Stimulated activated CD8-positive, alpha-beta memory T cell treated with anti-CD3 and anti-CD28 coated beads, Interleukin-4, amount 100 ng/mL, for 4 hours (primary cell): ENCODE results near the gene ESPL1.

Source experiments
- DNase-seq, 2 donors: peaks; one replicate each; pipeline ENCODE4 v3.0.0-alpha.2; 2020; ENCODE audit warnings: low read depth in 2 of 2, low spot score in 1 of 2

The ESPL1 gene

GRCh38 chr12:53230108-53230845, 37.8 kb upstream of the ESPL1 start:
- DNase-seq: no peak

GRCh38 chr12:53231671-53231920, 36.5 kb upstream of the ESPL1 start:
- no peak for DNase-seq

DNA sequence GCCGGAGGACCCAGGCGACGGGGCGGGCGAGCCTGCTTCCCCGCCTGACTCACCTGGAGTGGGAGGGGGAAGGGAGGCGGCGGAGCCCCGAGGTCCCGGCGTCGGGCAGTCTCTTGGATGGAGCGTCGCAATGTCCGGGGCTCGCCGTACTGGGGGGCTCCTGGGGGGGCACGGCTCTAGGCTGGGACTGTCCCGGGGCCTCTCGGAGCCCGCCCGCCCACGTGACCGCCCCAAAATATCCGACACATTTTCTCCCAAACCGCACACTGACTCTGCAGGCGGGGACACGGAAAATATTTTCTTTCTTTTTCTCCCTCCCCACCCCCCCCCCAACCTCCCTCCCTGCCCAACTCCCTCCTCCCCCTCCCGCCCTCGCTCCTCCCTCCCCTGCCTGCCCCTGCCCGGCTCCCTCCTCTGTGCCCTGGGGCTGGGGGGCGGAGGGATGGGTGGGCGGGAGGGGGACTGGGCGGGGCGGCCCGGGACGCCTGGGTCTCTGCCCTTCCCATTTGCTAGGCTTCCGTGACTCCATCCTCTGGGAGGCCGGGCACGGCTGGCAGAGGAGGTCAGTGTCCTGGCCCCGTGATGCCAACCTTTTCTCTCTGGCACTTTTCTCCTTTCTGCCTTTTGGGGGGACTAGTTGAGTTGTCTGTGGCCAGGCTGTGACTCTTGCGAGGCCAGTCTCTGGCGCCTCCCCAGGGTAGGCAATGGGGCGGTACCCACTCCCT, 36.0 kb upstream of the ESPL1 start, which contains the start of gene RARG:
RARG (minus strand) TSS at position 289 of the 725 bp plus-strand sequence. CDS start 4,664 bp downstream, outside the sequence.
- DNase-seq: peak; percentile 58 to 68

- no peak for DNase-seq
Measured at GRCh38 chr12:53232646-53233461, 35.2 kb upstream of the ESPL1 start.

DNA sequence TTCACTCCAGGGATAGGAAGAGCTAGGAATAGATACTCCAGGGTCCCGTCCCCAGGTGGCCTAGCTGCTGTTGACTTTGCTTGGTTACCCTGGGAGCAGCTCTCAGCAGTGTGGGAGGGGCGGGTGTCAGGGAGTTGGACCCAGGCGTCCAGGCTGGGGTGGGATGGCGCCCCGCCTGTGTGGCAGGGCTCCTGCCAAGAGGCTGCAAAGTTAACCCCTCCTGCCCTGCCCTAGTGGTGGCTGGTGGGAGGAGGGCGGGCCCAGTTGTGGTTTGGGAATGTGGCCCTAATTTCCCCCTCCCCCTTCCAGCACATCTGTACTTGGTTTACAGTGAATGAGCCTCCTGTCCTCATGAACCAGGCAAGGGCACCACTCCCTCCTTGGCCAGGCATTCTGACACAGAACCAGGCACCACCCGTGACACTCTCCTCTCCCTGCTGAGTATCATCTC, 34.4 kb upstream of the ESPL1 start:
- no peak for DNase-seq

GRCh38 chr12:53234271-53234914, 33.7 kb upstream of the ESPL1 start:
- no peak for DNase-seq

GRCh38 chr12:53235164-53235563, 32.9 kb upstream of the ESPL1 start:
- no peak for DNase-seq

DNA sequence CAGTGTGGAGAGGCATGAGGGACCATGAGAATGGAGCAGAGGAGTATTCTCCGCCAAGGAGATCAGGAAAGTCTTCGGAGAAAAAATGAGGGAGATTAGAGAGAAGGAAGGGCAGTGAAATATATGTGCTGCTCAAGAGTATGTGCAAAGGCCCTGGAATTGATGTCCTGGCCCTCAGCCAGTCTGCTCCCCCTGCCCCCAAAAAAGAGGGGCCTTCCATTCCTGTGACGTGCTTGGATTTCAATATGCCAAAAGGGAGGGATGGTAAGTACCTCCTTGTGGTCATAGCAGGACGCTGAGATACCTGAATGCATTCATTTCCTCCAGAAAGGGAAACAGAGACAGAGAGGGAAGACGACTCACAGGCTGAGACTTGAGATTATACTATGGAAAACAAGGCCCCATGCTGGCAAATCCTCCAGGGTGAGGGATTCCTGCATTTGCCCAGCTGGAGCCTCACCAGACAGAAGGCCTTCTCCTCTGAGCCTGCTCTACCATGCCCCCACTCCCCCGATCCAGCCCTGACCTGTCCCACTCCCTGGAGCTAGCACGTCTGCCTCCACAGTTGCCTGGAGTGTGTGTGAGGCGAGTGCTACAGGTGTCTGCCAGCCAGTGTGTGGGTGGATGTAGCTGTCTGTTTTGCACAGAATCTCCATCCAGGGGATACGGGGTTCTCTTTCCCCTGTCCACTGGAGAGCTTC, 32.2 kb upstream of the ESPL1 start:
- no peak for DNase-seq

DNA sequence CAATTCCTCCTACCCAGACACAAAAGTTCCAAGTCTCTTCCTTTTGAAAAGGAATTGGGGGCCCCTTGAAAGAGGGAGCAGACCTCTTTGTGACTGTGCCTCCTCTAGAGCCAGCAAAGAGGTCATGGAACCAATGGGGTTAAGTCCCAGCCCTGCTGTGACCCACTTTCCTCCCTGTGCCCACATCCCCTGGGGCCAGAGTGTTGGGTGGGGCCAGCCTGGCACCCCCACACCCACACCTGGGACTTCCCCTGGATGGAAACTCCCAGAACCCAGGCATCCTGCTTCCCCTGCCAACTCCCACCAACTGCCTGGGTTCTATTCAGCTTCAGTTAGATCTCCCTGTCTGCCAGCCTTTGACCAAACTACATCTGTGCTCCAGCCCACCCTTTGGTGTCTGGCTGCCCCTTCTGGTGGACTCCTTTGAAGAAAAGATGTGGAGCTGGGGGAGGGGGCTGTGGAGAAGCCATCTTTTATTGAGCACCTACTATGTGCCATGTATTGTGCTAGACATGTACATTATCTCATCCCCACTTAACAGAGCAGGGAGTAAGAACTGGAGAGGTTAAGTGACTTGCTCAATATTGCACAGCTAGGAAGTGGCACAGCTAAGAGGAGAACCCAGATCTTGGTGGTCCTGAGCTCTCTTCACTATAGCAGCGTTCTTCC, 31.5 kb upstream of the ESPL1 start:
- DNase-seq: no peak

GRCh38 chr12:53239643-53240258, 28.3 kb upstream of the ESPL1 start:
- DNase-seq: no peak

DNA sequence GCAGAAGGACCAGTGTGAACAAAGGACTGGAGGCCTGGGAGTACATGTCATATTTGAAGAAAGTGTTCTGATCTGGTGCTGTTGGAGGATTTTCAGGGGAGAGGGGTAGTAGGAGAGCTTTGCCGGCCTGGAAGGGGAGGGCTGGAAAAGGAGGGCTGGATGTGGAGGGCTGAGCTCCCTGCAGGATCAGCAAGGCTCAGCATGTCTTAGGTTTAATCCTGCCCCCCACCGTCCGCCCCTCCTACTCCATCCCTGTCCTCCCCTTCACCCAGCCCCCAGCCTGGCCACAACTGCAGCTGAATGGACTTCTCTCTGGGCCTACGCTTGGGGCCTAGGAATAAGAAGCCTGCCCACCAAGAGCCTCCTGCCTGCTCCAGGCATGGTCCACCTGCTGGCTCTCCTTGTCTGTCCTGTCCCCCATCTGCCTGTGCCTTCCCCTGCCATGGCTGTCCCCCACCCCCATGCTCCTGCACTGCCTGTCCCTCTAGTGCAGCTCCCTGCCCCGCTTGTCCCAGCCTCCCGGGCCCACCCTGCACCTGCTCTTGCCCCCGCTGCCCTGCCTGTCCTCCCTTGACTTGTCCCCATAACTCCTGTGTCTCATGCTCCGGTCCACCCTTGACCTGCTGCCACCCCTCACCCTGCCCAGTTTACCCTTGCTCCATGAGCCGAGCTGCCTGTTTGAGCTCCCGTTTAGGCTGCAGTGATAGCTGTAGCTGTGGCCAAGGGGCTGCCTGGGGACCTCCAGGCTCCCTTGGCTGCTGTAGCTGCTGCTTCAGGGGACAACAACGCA, 26.3 kb upstream of the ESPL1 start:
- DNase-seq: no peak

DNA sequence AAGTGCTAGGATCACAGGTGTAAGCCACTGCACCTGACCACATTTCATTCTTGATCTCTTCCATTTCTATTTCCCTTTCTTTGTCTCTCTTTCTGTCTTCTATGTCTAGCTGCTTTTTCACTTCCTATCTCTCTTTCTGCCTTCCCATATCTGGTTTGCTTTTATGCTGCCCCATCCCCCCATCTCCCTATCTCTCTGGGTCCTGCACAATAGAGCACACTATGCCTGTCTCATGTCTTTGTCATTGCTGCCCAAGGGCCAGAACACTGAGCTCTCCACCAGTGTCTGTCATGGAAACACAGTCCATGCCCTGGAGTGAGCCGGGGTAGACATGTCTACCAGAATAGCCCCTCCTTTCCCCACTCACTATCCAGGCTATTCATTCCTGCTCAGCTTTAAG, 23.8 kb upstream of the ESPL1 start:
- no peak for DNase-seq

DNA sequence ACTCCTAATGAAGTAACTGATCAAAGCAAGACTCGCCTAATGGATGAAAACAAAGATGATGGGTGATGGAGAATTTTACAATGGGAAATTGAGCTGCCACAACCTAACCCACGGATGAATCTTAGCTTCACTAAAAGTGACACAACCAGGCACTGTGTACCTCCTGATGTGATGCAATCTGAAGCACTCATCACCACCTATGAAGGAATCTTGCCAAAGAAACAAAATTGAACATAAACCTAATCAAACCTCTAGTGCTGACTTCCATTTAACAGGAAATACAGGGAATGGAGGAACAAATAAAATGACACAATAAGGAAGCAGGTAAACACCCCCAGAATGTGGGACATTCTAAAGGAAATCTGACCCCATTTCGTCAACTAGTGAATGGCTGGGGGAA, 22.8 kb upstream of the ESPL1 start:
- DNase-seq: no peak

- DNase-seq: peak in 1 of 2 donors; percentile 32
Measured at GRCh38 chr12:53251477-53252348, 16.4 kb upstream of the ESPL1 start.

DNA sequence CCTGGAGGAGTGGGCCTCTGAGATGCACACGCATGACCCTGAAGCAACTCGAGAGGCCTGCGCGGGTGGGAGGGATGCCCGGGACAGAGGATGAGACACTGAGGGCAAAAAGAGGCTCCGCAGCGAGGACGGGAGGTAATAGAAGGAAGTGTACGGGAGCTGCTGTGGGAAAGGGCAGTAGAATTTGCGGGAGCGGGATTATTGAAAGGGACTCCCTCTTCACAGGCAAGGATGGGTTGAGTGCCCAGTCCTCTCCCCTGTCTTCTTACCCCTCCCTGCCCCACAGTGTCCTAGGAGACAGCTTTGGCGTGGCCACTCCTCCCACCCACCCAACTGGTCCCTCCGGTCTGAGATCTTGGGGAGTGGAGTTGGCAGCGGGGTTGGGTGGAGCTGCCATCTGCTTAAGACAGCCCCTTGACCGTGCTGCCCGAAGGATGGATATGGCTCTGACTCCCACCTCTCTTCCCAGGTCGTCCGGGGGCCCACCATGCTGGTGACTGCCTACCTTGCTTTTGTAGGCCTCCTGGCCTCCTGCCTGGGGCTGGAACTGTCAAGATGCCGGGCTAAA, 15.7 kb upstream of the ESPL1 start:
- no peak for DNase-seq

GRCh38 chr12:53253298-53253697, 14.8 kb upstream of the ESPL1 start:
- no peak for DNase-seq

DNA sequence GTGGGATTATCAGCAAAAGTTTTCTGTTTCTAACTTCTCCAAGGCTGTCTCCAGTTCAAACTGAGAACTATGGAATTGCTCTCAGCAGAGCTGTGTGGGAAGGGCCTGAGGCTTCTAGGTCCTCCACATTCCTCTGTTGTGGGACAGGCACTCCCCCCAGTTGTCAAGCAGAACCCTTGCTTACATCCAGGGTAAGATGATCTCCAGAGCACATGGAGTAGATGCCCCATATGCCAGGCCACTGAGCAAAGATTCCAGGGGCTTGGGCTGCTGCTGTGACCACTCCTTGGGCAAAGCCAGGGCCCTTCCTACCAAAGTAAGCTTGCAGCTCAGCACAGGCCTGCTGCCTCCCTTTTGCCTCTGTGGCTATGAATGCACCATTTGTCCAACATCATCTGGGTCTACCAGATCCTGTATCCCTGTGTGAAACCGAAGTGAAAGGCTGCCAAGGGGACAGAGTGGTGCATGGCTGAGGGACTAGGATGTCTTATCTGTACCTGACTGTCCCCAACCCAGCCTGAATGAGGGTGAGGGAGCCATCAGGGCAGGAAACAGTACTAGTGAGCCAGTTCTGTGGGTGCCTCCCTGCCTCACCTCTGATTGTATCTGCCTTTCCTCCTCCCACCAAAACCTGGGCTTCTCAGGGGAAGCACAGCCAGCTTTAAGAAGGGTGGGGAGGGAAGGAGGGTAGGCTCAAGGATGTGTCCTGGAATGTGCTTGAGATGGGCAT, 13.1 kb upstream of the ESPL1 start:
- no peak for DNase-seq
